Erythroblast (primary cell): ENCODE results near the gene ZNF488.
A peak's percentile ranks its signal among the peaks of the same experiment; 100 is the strongest.

Source experiments
- DNase-seq, 2 experiments: peaks; one replicate each; lab custom pipeline; 2025; lab: John Stamatoyannopoulos, UW
- GATA1 ChIP-seq: IDR thresholded peaks from 2 replicates; pipeline ENCODE4 v1.6.1; 2011; ENCODE audit warnings: low read depth, mild to moderate bottlenecking, control low read depth, low read length, moderate library complexity
- POLR2A ChIP-seq: IDR thresholded peaks from 2 replicates; pipeline ENCODE4 v1.6.1; 2011; ENCODE audit warnings: mild to moderate bottlenecking, low read length

Gene ZNF488

DNA sequence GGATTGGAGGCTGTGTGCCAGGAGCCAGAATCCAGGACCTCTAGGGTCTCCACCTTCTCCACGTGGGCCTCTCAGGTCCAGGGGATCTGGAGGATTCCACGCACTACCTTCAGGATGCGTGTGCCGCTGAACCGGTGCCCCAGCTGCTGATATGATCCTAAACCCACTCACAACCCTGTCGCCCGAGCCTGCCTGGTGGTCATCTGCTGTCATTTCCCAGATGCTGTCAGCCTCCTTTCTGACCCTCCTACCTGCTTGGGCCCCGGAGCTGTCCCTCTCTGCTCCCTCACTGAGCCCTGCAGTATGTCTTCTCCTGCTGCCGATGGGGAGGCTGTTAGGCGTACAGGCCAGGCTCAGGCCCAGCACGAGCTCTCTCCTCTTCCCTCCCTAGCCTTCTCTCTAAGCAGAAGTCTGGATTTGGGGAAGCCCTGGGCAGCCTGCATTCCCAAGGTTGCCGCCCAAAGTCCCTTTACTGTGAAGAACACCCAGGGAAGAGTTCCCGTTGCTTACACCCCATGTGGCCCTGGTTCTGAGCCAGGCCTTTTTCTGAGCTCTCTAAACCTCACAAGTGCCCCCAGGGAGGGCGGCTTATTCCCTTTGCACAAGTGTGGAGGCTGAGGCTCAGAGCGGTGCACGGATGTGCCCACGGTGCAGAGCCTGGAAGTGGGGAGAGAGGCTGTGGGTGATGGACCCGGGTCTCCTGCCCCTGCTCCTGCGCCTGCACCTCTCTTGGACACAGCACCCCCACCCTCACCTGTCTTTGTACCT lies 30.8 kb upstream of the ZNF488 start:
- no peak for DNase-seq
- TF ChIP-seq POLR2A (no peak), GATA1 (no peak)

DNA sequence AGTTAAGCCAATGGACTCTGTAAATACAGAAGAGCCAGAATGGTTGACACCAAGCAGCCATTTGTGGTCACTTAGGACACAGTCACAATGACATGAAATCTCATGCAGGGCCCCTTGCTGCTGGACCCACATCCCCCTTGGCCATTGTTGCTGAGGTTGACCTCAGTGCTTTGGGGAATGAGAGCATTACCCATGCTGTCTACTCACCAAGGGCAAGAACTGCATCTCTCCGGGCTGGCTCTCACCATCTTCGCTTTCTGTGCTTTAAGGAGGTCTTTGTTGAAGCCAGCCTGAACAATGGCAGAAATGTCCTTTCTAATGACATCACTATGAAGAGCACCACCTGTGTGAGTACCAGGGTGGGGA lies 30.1 kb upstream of the ZNF488 start:
- no peak for DNase-seq
- TF ChIP-seq GATA1 = no peak
- TF ChIP-seq POLR2A = no peak

DNA sequence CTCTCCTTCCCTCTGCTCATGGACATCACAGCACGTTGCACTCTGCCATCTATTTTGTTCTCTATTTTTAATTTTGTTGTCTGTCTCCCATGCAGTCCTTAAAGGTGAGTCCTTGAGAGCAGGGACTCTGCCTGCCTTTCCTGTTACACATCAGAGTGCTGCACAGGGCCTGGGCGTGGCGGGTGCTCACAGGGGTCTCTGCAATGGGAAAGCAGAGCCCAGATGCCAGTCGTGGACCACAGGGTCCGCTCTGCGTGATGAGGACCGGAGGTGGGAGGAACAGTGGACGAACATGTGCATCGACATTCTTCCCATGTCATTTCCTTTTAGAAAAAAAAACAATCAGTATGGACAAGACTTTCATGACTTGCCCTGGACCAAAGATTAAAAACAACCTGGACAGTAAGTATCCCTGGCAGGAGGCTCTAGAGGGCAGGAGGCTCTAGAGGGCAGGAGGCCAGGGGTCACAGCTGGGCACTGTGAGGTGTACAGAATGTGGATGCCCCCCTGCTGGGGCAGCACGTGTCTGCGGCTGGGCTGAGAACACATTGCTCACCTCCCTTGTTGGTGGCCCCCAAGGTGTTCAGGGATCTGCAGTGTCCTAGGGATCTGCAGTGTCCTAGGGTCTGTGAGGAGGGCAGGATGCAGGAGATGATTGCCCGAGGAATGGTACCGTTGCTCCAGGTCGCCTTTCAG lies 29.6 kb upstream of the ZNF488 start:
- DNase-seq = no peak
- no peak for TF ChIP-seq POLR2A
- TF ChIP-seq GATA1 = no peak

DNA sequence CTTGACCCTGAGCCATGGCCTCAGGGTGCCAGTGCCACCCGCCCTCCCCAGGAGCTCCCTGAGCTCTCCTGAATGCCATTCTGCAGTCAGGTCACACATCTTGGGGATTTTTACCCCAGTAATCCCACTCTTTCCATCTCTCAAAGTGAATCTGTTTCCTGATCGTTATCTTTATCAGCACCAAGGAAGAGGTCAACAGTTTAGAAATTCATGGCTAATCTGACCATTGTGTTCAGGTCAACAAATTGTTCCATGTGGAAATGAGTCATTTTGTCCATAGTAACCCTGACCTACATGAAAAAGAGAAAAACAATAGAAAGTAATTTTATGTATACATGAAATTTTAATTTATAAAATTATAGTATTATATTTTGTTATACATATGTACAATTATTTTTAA lies 28.8 kb upstream of the ZNF488 start:
- TF ChIP-seq POLR2A = no peak
- no peak for TF ChIP-seq GATA1
- no peak for DNase-seq

DNA sequence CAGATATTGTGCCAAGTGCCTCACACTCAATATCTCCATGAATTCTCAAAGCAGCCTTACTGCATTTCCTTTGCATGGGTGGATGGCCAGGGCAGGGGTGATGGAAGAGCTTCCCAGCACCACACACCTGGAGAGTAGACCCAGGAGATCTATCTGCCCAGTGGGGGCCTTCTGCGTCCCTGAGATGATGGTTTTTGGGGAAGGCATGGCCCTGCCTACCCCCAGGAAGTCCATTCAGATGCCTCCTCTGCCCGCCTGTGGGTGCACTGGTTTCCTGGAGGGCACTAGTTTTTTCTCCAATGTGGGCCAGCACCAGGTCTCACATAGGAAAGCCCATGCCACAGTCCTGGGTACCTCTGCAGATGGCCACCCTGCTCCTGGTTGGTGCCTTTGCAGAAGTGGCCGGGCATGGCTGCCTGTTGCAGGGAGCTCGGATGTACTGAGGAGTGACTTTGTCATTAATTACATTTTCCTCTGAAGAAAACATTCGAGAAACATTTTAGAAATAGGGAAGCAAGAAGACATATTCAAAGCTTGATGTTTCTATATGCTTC lies 28.2 kb upstream of the ZNF488 start:
- TF ChIP-seq GATA1 (no peak), POLR2A (no peak)
- no peak for DNase-seq

DNA sequence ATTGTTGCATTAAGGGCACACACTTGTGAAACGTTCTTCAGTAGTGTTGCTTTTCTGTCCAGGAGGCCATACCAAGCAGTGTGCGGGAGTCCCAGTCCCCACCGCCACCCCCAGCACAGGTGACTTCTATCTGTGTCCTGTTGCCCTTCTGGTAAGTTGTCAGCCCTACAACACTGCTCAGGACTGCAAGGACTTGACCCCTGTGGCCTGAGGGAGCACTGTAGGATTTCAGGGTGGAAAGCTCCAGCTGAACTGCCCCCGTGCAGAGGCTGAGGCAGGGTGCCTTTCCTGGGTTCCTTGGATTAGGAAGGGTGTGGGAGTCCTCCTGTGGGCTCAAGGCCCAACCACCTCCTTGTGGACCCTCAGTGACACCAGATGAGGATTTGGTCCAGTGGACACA lies 26.8 kb upstream of the ZNF488 start:
- no peak for DNase-seq
- no peak for TF ChIP-seq GATA1
- TF ChIP-seq POLR2A = no peak

DNA sequence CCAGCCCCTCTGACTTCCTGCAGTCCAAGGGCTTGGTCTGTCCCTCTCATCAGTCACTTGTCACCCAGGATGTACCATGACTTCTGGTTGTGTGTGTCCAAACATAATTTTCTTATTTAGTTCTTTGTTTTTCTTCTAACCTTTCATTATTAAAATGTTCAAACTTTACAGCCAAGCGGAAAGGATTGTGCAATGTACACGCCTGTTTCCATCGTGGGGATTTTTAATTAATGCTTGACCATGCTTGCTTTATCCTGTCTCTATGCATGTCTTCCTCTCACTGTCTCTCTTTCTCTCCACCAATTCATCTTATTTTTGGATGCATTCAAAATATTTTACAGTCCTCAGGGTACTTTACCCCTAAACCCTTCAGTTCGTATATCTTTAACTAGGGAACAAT lies 26.2 kb upstream of the ZNF488 start:
- no peak for TF ChIP-seq POLR2A
- TF ChIP-seq GATA1 = no peak
- no peak for DNase-seq

DNA sequence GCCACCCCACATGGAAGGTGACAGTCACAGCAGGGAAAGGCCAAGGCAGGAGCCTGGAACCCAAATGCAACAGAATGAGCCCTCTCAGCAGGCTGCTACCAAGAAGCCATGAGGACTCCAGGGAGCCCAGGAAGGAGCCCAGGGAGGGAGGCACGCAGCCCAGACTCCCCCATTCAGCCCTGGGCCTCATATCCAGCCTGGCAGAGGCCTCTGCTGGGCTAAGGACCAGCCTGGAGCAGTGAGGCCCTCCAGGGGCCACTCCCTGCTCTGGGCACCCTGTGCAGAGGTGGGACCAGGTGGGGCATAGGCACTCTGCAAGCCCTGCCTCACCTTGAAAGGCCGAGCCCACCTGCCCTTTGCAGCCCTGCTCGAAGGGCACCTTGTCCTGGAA lies 25.8 kb upstream of the ZNF488 start:
- TF ChIP-seq POLR2A (no peak), GATA1 (no peak)
- no peak for DNase-seq

DNA sequence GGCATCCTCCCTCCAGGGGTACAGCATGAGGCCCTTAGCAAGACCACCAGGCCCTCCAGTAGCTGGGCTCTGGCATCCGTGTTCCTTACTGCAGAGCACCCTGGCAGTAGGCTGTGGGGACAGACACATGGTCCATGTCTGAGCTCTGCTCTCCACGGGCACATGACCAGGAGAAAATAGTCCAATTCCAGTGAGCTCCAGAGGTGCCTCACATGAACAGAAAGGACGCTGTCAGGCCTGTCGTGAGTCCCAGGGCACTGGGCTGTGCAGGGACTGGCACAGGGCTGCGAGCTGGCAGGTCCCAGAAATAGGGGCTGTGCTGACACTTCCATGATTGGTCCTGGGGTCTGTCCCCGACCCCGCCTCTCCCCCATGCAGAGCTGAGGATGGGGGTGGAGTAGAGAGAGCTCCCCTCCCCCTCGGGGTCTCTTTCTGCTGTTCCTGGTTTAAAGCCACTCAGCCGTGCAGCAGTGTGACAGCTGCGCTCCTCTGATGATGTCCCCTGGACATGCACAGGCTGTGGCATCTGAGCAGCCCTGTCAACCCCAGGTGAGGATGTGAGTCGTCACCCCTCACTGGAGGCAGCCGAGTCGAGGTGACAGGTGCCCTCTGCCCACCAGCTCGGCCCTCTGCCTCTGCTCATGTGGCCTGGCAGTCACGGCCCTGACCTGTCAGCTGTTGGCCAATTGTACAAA lies 25.2 kb upstream of the ZNF488 start:
- TF ChIP-seq GATA1 (no peak), POLR2A (no peak)
- DNase-seq = no peak

DNA sequence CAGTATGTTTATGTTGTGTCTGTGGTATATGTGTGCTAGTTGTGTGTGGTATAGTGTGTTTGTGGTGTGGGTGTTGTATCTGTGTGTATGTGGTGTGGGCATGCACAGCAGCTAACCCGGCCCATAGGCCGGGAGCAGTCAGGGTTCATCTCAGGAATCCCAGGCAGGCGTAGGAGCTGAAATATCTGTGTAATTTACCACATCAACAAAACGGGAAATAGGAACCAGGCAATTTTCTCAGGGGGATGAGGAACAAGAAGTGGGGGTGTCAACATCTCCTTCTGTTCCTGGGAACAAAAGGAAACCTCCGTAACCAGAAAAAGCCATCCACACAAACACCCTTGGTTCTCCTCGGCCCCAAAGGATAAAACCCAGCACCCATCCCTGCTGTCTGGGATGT lies 24.5 kb upstream of the ZNF488 start:
- no peak for TF ChIP-seq POLR2A
- TF ChIP-seq GATA1 = no peak
- no peak for DNase-seq

DNA sequence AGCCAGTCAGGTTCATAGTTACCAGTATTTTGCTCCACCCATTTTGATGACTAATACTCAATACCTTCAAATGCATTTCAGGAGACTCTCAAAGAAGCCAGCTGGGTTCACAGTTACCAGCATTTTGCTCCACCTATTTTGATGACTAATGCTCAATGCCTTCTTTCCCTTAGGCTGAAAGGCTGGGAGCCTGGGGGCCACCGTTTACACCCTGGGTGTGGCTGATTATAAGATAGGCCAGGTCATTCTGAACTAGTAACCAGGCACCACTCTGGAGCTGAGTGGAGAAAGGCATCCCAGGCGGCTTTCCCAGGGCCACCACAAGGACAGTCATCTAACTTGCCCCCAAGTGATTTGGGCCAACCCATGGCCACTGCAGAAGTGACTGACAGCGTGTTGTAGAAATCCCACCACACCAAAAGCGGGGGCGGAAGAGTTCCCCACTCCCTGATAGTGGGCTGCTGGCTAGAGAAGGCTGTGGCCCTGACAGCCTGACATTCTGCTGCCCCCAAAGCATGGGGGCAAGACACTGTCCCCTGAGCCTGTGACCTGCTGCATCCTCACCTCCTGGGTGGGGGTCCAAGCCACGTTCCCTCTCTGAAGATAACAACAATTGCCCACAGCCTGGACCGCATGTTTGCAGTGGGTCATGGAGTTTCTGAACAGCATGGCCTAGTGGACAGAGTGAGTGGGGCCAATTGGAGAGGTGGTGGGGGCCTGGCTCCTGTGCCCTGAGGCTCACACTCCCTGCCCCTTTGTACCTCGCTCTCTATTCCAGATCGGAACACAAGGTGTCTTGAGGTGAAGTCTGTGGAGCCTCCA lies 23.0 kb upstream of the ZNF488 start:
- peak; percentile 81 to 87 for DNase-seq
- no peak for TF ChIP-seq POLR2A
- no peak for TF ChIP-seq GATA1

DNA sequence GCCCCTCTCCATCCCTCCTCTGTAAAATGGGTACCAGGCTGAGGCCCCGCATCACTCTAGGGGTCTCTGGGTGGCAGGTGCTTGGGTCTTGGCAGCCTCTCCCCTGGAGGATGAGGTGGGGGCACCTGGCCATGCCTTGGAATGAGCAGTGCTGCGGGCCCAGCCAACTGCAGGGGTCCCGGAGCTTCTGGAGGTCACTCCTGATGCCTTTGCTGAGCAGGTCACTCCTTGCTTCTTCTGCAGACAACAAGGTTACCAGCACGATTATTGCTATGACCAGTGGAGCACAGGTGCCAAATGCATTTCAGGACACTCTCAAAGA lies 22.4 kb upstream of the ZNF488 start:
- no peak for DNase-seq
- TF ChIP-seq POLR2A = no peak
- TF ChIP-seq GATA1 = no peak

DNA sequence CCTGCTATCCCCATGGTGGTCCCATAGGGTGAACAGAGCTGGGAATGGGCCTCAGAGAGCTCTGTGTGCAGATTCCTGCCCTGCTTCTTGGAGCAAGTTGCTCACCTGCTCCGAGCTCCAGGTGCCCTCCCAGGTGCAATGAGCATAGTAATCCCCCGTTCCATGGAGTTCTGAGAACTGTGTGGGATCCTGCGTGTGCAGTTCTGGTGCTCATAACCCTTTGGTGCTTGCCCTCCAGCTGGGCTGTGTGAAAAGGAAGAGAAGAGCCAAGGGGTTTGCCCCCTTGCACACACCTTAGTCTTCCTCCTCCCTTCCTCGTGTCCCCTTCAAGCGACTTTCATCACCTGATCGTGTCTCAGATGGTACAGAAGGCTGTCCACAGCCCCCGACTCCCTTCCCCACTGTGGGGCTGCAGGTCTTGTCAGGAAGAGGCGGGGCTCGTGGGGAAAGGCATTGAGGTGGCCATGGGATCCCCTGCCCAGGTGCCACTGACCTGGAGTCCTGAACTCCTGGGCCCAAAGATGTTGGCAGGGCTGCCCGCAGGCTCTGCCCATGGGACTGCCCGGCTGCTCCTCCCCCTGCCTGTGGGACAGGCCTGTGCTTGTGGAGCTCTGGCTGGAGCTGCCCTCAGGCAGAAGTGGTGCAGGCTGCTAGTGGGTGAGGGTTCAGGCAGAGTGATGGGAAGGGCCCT lies 21.9 kb upstream of the ZNF488 start:
- no peak for DNase-seq
- TF ChIP-seq GATA1 = no peak

DNA sequence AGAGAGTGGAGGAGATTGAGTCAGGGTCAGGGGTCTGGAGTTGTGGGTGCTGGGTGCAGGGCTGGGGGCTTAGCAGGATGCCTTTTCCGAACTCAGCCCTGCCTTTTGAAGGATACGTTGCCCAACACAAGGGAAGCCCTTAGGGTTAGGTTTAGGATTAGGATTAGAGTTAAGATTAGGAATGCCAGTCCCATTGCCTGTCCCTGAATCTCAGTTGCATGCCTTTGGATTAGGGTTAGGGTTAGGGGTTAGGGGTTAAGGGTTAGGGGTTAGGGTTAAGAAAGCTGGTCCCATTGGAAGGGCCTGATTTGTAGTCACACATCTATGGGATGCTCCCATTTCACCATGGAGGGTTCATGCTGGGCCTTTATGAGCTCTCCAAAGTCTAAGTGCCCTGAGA lies 20.8 kb upstream of the ZNF488 start:
- TF ChIP-seq GATA1 = no peak
- TF ChIP-seq POLR2A = no peak
- DNase-seq = no peak
